ENCODE measurements around the gene ABCA8. TPM values are rescaled to one million over a fixed set of nuclear protein-coding genes. Genes with fewer than 3 reads are reported as not detected.
"Not testable (repeated sequence)": the region's sequence is repeated elsewhere in the genome, so short reads cannot be mapped to it uniquely, and the experiment has no call there.

ABCA8 gene
- not detected for total RNA-seq

GRCh38 chr17:68955181-68955841 is at the start of gene ABCA8:
Gene ABCA8 (minus strand): TSS chr17:68955392. CDS start chr17:68942034, 13,358 bp downstream.
- ATAC-seq (no peak), DNase-seq (no peak)
- Mint-ChIP-seq H3K27me3 (ENCODE audit: low read depth) (no peaks in the 10 kb centered on the region), H3K36me3 (ENCODE audit: low read depth) (no peaks in the 10 kb centered on the region), H3K9me3 (ENCODE audit: insufficient read depth) (no peaks in the 10 kb centered on the region), H3K4me3 (no peak within 1 kb of the TSS), H3K4me1 (ENCODE audit: low read depth) (no peaks in the 10 kb centered on the region), H3K27ac (no peak within 1 kb of the TSS)
- ChIA-PET POLR2A (no interaction called here), CTCF (no interaction called here)

- DNase-seq; H3K4me3 Mint-ChIP-seq; POLR2A ChIA-PET; CTCF ChIA-PET; H3K27ac Mint-ChIP-seq; ATAC-seq; H3K9me3 Mint-ChIP-seq (ENCODE audit: insufficient read depth); H3K36me3 Mint-ChIP-seq (ENCODE audit: low read depth); H3K4me1 Mint-ChIP-seq (ENCODE audit: low read depth); H3K27me3 Mint-ChIP-seq (ENCODE audit: low read depth): not testable (repeated sequence)
Observed at GRCh38 chr17:69004759-69005158, 49.6 kb upstream of the ABCA8 start.

GRCh38 chr17:68999743-69000142 is 44.6 kb upstream of the ABCA8 start:
- CTCF ChIA-PET; H3K36me3 Mint-ChIP-seq (ENCODE audit: low read depth); POLR2A ChIA-PET; H3K4me3 Mint-ChIP-seq; DNase-seq; H3K27ac Mint-ChIP-seq; H3K9me3 Mint-ChIP-seq (ENCODE audit: insufficient read depth); H3K4me1 Mint-ChIP-seq (ENCODE audit: low read depth); ATAC-seq; H3K27me3 Mint-ChIP-seq (ENCODE audit: low read depth): not testable (repeated sequence)

- POLR2A ChIA-PET, result no interaction called here
- no peaks in the 10 kb centered on the region for H3K4me1 Mint-ChIP-seq (ENCODE audit: low read depth)
- DNase-seq, result no peak
- H3K36me3 Mint-ChIP-seq (ENCODE audit: low read depth), result no peaks in the 10 kb centered on the region
- CTCF ChIA-PET, result no interaction called here
- no peaks in the 10 kb centered on the region for H3K9me3 Mint-ChIP-seq (ENCODE audit: insufficient read depth)
- no peak overlapping the region for H3K4me3 Mint-ChIP-seq
- H3K27ac Mint-ChIP-seq, result no peak overlapping the region
- no peaks in the 10 kb centered on the region for H3K27me3 Mint-ChIP-seq (ENCODE audit: low read depth)
- ATAC-seq, result no peak
Observed at GRCh38 chr17:68993112-68993511, 37.9 kb upstream of the ABCA8 start.

GRCh38 chr17:68987966-68988365 is 32.8 kb upstream of the ABCA8 start:
- ATAC-seq (no peak), DNase-seq (no peak)
- no peaks in the 10 kb centered on the region for H3K27me3 Mint-ChIP-seq (ENCODE audit: low read depth)
- no peaks in the 10 kb centered on the region for H3K4me1 Mint-ChIP-seq (ENCODE audit: low read depth)
- no peaks in the 10 kb centered on the region for H3K9me3 Mint-ChIP-seq (ENCODE audit: insufficient read depth)
- ChIA-PET CTCF (no interaction called here), POLR2A (no interaction called here)
- no peak overlapping the region for H3K4me3 Mint-ChIP-seq
- no peaks in the 10 kb centered on the region for H3K36me3 Mint-ChIP-seq (ENCODE audit: low read depth)
- no peak overlapping the region for H3K27ac Mint-ChIP-seq

- DNase-seq, result no peak
- Mint-ChIP-seq H3K4me1 (ENCODE audit: low read depth) (no peaks in the 10 kb centered on the region), H3K9me3 (ENCODE audit: insufficient read depth) (no peaks in the 10 kb centered on the region), H3K27ac (no peak overlapping the region), H3K27me3 (ENCODE audit: low read depth) (no peaks in the 10 kb centered on the region), H3K36me3 (ENCODE audit: low read depth) (no peaks in the 10 kb centered on the region), H3K4me3 (no peak overlapping the region)
- ChIA-PET CTCF (no interaction called here), POLR2A (no interaction called here)
- ATAC-seq, result no peak
Observed at GRCh38 chr17:68981288-68981687, 26.1 kb upstream of the ABCA8 start.

GRCh38 chr17:68973098-68973846 is 18.1 kb upstream of the ABCA8 start:
- Mint-ChIP-seq H3K27me3 (ENCODE audit: low read depth) (peaks cover 2% of the 10 kb centered on the region), H3K9me3 (ENCODE audit: insufficient read depth) (no peaks in the 10 kb centered on the region), H3K4me1 (ENCODE audit: low read depth) (no peaks in the 10 kb centered on the region), H3K36me3 (ENCODE audit: low read depth) (no peaks in the 10 kb centered on the region), H3K4me3 (no peak overlapping the region), H3K27ac (no peak overlapping the region)
- POLR2A ChIA-PET, result no interaction called here
- CTCF ChIA-PET, result no interaction called here
- DNase-seq (no peak), ATAC-seq (no peak)

GRCh38 chr17:68972119-68972704 is 17.0 kb upstream of the ABCA8 start:
- Mint-ChIP-seq H3K27me3 (ENCODE audit: low read depth) (peaks cover 2% of the 10 kb centered on the region), H3K27ac (no peak overlapping the region), H3K4me1 (ENCODE audit: low read depth) (no peaks in the 10 kb centered on the region), H3K4me3 (no peak overlapping the region), H3K9me3 (ENCODE audit: insufficient read depth) (no peaks in the 10 kb centered on the region), H3K36me3 (ENCODE audit: low read depth) (no peaks in the 10 kb centered on the region)
- no peak for ATAC-seq
- DNase-seq, result no peak
- ChIA-PET CTCF (no interaction called here), POLR2A (no interaction called here)

GRCh38 chr17:68969101-68969500 is 13.9 kb upstream of the ABCA8 start:
- Mint-ChIP-seq H3K9me3 (ENCODE audit: insufficient read depth) (no peaks in the 10 kb centered on the region), H3K4me3 (no peak overlapping the region), H3K27me3 (ENCODE audit: low read depth) (peaks cover 2% of the 10 kb centered on the region), H3K27ac (no peak overlapping the region), H3K4me1 (ENCODE audit: low read depth) (no peaks in the 10 kb centered on the region), H3K36me3 (ENCODE audit: low read depth) (no peaks in the 10 kb centered on the region)
- ChIA-PET CTCF (no interaction called here), POLR2A (no interaction called here)
- no peak for ATAC-seq
- no peak for DNase-seq

- H3K27me3 Mint-ChIP-seq (ENCODE audit: low read depth), result no peaks in the 10 kb centered on the region
- H3K36me3 Mint-ChIP-seq (ENCODE audit: low read depth), result no peaks in the 10 kb centered on the region
- H3K4me1 Mint-ChIP-seq (ENCODE audit: low read depth), result no peaks in the 10 kb centered on the region
- ATAC-seq, result no peak
- H3K4me3 Mint-ChIP-seq, result no peak overlapping the region
- no peaks in the 10 kb centered on the region for H3K9me3 Mint-ChIP-seq (ENCODE audit: insufficient read depth)
- ChIA-PET CTCF (no interaction called here), POLR2A (no interaction called here)
- DNase-seq, result no peak
- H3K27ac Mint-ChIP-seq, result no peak overlapping the region
Observed at GRCh38 chr17:68963958-68964357, 8.8 kb upstream of the ABCA8 start.

- no peaks in the 10 kb centered on the region for H3K4me1 Mint-ChIP-seq (ENCODE audit: low read depth)
- CTCF ChIA-PET, result no interaction called here
- H3K36me3 Mint-ChIP-seq (ENCODE audit: low read depth), result no peaks in the 10 kb centered on the region
- ATAC-seq (no peak), DNase-seq (no peak)
- H3K27ac Mint-ChIP-seq, result no peak overlapping the region
- no peaks in the 10 kb centered on the region for H3K27me3 Mint-ChIP-seq (ENCODE audit: low read depth)
- no peak overlapping the region for H3K4me3 Mint-ChIP-seq
- no peaks in the 10 kb centered on the region for H3K9me3 Mint-ChIP-seq (ENCODE audit: insufficient read depth)
- POLR2A ChIA-PET, result interaction anchor here (0.6 kb wide), 1 partner anchor 173 kb away, joined by 4 read pairs; no protein-coding TSS in a partner anchor
Observed at GRCh38 chr17:68961214-68961882, 6.2 kb upstream of the ABCA8 start.

- H3K4me3 Mint-ChIP-seq; H3K4me1 Mint-ChIP-seq (ENCODE audit: low read depth); CTCF ChIA-PET; DNase-seq; H3K27me3 Mint-ChIP-seq (ENCODE audit: low read depth); H3K9me3 Mint-ChIP-seq (ENCODE audit: insufficient read depth); ATAC-seq; POLR2A ChIA-PET; H3K27ac Mint-ChIP-seq; H3K36me3 Mint-ChIP-seq (ENCODE audit: low read depth): not testable (repeated sequence)
Observed at GRCh38 chr17:68959117-68959516, 3.9 kb upstream of the ABCA8 start.
